H1 (cell line): ENCODE measurements around the gene TFPI2.

Source experiments
- BRCA1 ChIP-seq: IDR thresholded peaks from 2 replicates; pipeline ENCODE4 v1.6.1; 2012; ENCODE audit warnings: low read depth, low read length, improper control_type of control experiment
- EZH2 ChIP-seq: fragments of 200-600 bp; sonication (generic); IDR thresholded peaks from 2 replicates; pipeline ENCODE4 v1.7.1; 2012; ENCODE audit warnings: low read depth, mild to moderate bottlenecking, moderate library complexity, low read length, inconsistent platforms; ENCODE audit not compliant: severe bottlenecking
- FOSL1 ChIP-seq: IDR thresholded peaks from 2 replicates; pipeline ENCODE4 v1.6.1; 2011; ENCODE audit warnings: mild to moderate bottlenecking, low read depth, low read length, moderate library complexity; ENCODE audit not compliant: insufficient read depth
- HDAC6 ChIP-seq: IDR thresholded peaks from one replicate; pipeline ENCODE4 v1.7.1; 2012; ENCODE audit warnings: low read depth, mild to moderate bottlenecking, inconsistent platforms, low read length, moderate library complexity
- MAX ChIP-seq: IDR thresholded peaks from 2 replicates; pipeline ENCODE4 v1.6.1; 2012; ENCODE audit warnings: inconsistent platforms
- POLR2A ChIP-seq, 2 experiments: IDR thresholded peaks; 1 replicate in 1 of 2; 2 replicates in 1 of 2; pipeline ENCODE4 v1.6.1; 2011; ENCODE audit warnings: low read depth in 2 of 2, low read length in 2 of 2, mild to moderate bottlenecking in 2 of 2; ENCODE audit errors: control extremely low read depth in 1 of 2
- SP2 ChIP-seq: IDR thresholded peaks from 2 replicates; pipeline ENCODE4 v1.6.1; 2012; ENCODE audit warnings: mild to moderate bottlenecking, low read length, inconsistent platforms
- SUZ12 ChIP-seq: fragments of 200-600 bp; sonication (generic); IDR thresholded peaks from 2 replicates; pipeline ENCODE4 v1.6.1; 2012; ENCODE audit warnings: mild to moderate bottlenecking, inconsistent platforms, low read length, moderate library complexity, mixed read lengths
- ZNF274 ChIP-seq: IDR thresholded peaks from 2 replicates; pipeline ENCODE4 v1.7.0; 2012; ENCODE audit warnings: low read length, borderline replicate concordance; ENCODE audit errors: extremely low read depth
- TF ChIP-seq, protein P1 (sequence below), 3 experiments: IDR thresholded peaks; 1 replicate in 2 of 3; 2 replicates in 1 of 3; pipeline versions ENCODE4 v1.5.1 to v1.6.1; 2011; ENCODE audit warnings: low read length in 3 of 3, mild to moderate bottlenecking in 3 of 3, inconsistent platforms in 2 of 3, low read depth in 1 of 3, moderate library complexity in 1 of 3; ENCODE audit not compliant: insufficient read depth in 1 of 3; ENCODE audit errors: control extremely low read depth in 1 of 3

DNA sequence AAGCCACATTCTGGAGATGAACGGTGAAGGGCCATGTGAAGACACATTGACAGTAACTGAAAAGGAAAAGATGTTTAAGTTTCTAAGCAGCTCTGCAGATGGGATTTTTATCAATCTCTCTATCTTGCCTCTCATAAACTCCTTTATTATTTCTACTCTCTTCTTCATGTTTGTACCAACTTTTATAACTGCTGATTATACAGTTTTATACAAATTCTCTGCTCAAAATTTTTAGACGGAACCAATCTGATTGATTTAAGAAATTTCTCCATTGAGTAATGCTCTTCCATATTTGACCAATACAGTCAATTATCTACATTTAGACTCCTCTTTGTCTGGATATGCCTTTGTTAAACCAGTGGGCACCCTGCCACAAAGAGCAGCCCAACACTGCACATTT lies 31.7 kb downstream of the TFPI2 start:
- TF ChIP-seq, protein P1, sequence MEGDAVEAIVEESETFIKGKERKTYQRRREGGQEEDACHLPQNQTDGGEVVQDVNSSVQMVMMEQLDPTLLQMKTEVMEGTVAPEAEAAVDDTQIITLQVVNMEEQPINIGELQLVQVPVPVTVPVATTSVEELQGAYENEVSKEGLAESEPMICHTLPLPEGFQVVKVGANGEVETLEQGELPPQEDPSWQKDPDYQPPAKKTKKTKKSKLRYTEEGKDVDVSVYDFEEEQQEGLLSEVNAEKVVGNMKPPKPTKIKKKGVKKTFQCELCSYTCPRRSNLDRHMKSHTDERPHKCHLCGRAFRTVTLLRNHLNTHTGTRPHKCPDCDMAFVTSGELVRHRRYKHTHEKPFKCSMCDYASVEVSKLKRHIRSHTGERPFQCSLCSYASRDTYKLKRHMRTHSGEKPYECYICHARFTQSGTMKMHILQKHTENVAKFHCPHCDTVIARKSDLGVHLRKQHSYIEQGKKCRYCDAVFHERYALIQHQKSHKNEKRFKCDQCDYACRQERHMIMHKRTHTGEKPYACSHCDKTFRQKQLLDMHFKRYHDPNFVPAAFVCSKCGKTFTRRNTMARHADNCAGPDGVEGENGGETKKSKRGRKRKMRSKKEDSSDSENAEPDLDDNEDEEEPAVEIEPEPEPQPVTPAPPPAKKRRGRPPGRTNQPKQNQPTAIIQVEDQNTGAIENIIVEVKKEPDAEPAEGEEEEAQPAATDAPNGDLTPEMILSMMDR (IDR thresholded peaks at IDR 0.05; ENCODE audit: control extremely low read depth in 1 of 3, insufficient read depth in 1 of 3, low read depth in 1 of 3, low read length in 3 of 3), result no peak
- TF ChIP-seq POLR2A (IDR thresholded peaks at IDR 0.05; ENCODE audit: control extremely low read depth in 1 of 2, low read depth in 2 of 2, low read length in 2 of 2) (no peak), SP2 (no peak), MAX (no peak), ZNF274 (no peak), HDAC6 (no peak), FOSL1 (no peak), EZH2 (no peak), BRCA1 (no peak), SUZ12 (no peak)
